Measurements from ENCODE around the gene HGD.

Gene HGD

DNA sequence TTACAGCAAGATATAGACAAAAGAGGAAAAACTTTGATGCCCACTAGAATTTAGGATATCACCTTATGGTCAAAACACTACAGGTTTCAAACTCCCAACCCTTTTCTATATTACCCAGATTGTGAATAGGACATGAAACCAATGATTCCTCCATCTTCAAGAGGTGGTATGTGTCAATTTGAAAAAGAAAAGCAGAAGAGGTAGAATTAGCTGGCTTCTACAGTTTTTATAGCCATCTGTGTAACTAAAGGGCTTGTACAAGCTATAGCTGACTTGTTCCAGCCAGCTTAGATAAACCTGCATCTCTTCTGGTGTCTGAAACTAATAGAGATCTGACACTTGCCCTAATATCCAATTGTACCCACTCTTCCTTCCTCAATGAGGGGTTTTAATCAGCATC, 24.9 kb upstream of the HGD start:
- no peaks in the 10 kb centered on the region for H3K79me2 ChIP-seq (ENCODE audit: control insufficient read depth, low read length)
- H3K9me2 ChIP-seq (replicated peaks; ENCODE audit: control insufficient read depth, low read length) = no peaks in the 10 kb centered on the region
- peaks cover 21% of the 10 kb centered on the region for H3K36me3 ChIP-seq (ENCODE audit: control insufficient read depth, low read length)
- no peak overlapping the region for H3K4me3 ChIP-seq (ENCODE audit: low read length)
- no peak for TF ChIP-seq EZH2phosphoT487 (IDR thresholded peaks at IDR 0.05; ENCODE audit: borderline replicate concordance, low read length)
- TF ChIP-seq, protein P1, sequence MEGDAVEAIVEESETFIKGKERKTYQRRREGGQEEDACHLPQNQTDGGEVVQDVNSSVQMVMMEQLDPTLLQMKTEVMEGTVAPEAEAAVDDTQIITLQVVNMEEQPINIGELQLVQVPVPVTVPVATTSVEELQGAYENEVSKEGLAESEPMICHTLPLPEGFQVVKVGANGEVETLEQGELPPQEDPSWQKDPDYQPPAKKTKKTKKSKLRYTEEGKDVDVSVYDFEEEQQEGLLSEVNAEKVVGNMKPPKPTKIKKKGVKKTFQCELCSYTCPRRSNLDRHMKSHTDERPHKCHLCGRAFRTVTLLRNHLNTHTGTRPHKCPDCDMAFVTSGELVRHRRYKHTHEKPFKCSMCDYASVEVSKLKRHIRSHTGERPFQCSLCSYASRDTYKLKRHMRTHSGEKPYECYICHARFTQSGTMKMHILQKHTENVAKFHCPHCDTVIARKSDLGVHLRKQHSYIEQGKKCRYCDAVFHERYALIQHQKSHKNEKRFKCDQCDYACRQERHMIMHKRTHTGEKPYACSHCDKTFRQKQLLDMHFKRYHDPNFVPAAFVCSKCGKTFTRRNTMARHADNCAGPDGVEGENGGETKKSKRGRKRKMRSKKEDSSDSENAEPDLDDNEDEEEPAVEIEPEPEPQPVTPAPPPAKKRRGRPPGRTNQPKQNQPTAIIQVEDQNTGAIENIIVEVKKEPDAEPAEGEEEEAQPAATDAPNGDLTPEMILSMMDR (IDR thresholded peaks at IDR 0.05; ENCODE audit: low read depth, low read length, poor library complexity, severe bottlenecking) = no peak
- no peaks in the 10 kb centered on the region for H3K27me3 ChIP-seq (ENCODE audit: control insufficient read depth, low read length)
- peaks cover 15% of the 10 kb centered on the region for H3K4me1 ChIP-seq (ENCODE audit: control insufficient read depth, low read length)
- no peaks in the 10 kb centered on the region for H4K20me1 ChIP-seq (ENCODE audit: control insufficient read depth, insufficient read depth, low read depth, low read length)
- H3K27ac ChIP-seq (ENCODE audit: low read depth, low read length) = no peak overlapping the region
- H3K4me2 ChIP-seq (ENCODE audit: low read length) = no peak overlapping the region
- H3F3A ChIP-seq (ENCODE audit: control insufficient read depth, insufficient read depth) = no peaks in the 10 kb centered on the region
- no peaks in the 10 kb centered on the region for H3K9me3 ChIP-seq (ENCODE audit: control insufficient read depth, insufficient read depth, low read length)

GRCh38 chr3:120705884-120706582, 24.0 kb upstream of the HGD start:
- no peak overlapping the region for H3K4me3 ChIP-seq (ENCODE audit: low read length)
- no peak for TF ChIP-seq EZH2phosphoT487 (IDR thresholded peaks at IDR 0.05; ENCODE audit: borderline replicate concordance, low read length)
- TF ChIP-seq, protein P1 (IDR thresholded peaks at IDR 0.05; ENCODE audit: low read depth, low read length, poor library complexity, severe bottlenecking) = no peak
- peaks cover 15% of the 10 kb centered on the region for H3K4me1 ChIP-seq (ENCODE audit: control insufficient read depth, low read length)
- H3K9me3 ChIP-seq (ENCODE audit: control insufficient read depth, insufficient read depth, low read length) = no peaks in the 10 kb centered on the region
- no peak overlapping the region for H3K4me2 ChIP-seq (ENCODE audit: low read length)
- no peaks in the 10 kb centered on the region for H3K79me2 ChIP-seq (ENCODE audit: control insufficient read depth, low read length)
- no peaks in the 10 kb centered on the region for H3F3A ChIP-seq (ENCODE audit: control insufficient read depth, insufficient read depth)
- no peak overlapping the region for H3K27ac ChIP-seq (ENCODE audit: low read depth, low read length)
- no peaks in the 10 kb centered on the region for H3K27me3 ChIP-seq (ENCODE audit: control insufficient read depth, low read length)
- H3K36me3 ChIP-seq (ENCODE audit: control insufficient read depth, low read length) = peaks cover 21% of the 10 kb centered on the region
- no peaks in the 10 kb centered on the region for H4K20me1 ChIP-seq (ENCODE audit: control insufficient read depth, insufficient read depth, low read depth, low read length)
- H3K9me2 ChIP-seq (replicated peaks; ENCODE audit: control insufficient read depth, low read length) = no peaks in the 10 kb centered on the region

- no peaks in the 10 kb centered on the region for H3K4me1 ChIP-seq (ENCODE audit: control insufficient read depth, low read length)
- H3K27me3 ChIP-seq (ENCODE audit: control insufficient read depth, low read length) = no peaks in the 10 kb centered on the region
- no peak overlapping the region for H3K4me3 ChIP-seq (ENCODE audit: low read length)
- H3K36me3 ChIP-seq (ENCODE audit: control insufficient read depth, low read length) = peaks cover 21% of the 10 kb centered on the region
- no peaks in the 10 kb centered on the region for H3K79me2 ChIP-seq (ENCODE audit: control insufficient read depth, low read length)
- H3K9me2 ChIP-seq (replicated peaks; ENCODE audit: control insufficient read depth, low read length) = no peaks in the 10 kb centered on the region
- no peak overlapping the region for H3K4me2 ChIP-seq (ENCODE audit: low read length)
- no peak for TF ChIP-seq EZH2phosphoT487 (IDR thresholded peaks at IDR 0.05; ENCODE audit: borderline replicate concordance, low read length)
- TF ChIP-seq, protein P1 (IDR thresholded peaks at IDR 0.05; ENCODE audit: low read depth, low read length, poor library complexity, severe bottlenecking) = no peak
- no peak overlapping the region for H3K27ac ChIP-seq (ENCODE audit: low read depth, low read length)
- H4K20me1 ChIP-seq (ENCODE audit: control insufficient read depth, insufficient read depth, low read depth, low read length) = no peaks in the 10 kb centered on the region
- no peaks in the 10 kb centered on the region for H3K9me3 ChIP-seq (ENCODE audit: control insufficient read depth, insufficient read depth, low read length)
- no peaks in the 10 kb centered on the region for H3F3A ChIP-seq (ENCODE audit: control insufficient read depth, insufficient read depth)
Observed at GRCh38 chr3:120699333-120699732, 17.3 kb upstream of the HGD start.

Data from DOHH2 (cell line).